Testis (tissue), 2 donors: ENCODE data around the gene ROBO4.

Experiments used
- CTCF ChIP-seq, 3 experiments: fragments of 450-650 bp in 2 of 3; fragments of 200-600 bp in 1 of 3; sonication (generic) in 1 of 3; IDR thresholded peaks; one replicate each; pipeline ENCODE4 v1.5.1; 2016 to 2019; ENCODE audit warnings: antibody characterized with exemption in 3 of 3, mild to moderate bottlenecking in 2 of 3, moderate library complexity in 1 of 3
- POLR2A ChIP-seq: fragments of 450-650 bp; IDR thresholded peaks from one replicate; pipeline ENCODE4 v1.6.1; 2017; ENCODE audit warnings: antibody characterized with exemption, mild to moderate bottlenecking, moderate library complexity

GRCh38 chr11:124868331-124869274 lies 29.1 kb downstream of the ROBO4 start:
- TF ChIP-seq CTCF (IDR thresholded peaks at IDR 0.05) (no peak), POLR2A (no peak)
